ENCODE data around the gene HOXA13.

The HOXA13 gene

GRCh38 chr7:27187475-27188385 lies 12.2 kb downstream of the HOXA13 start:
- Histone ChIP-seq H3K9ac (ENCODE audit: low read depth, low read length) (no peak overlapping the region), H3K27me3 (ENCODE audit: insufficient read depth, low read length) (peaks cover 100% of the 10 kb centered on the region), H3K27ac (ENCODE audit: low read length) (no peak overlapping the region), H3K4me1 (ENCODE audit: insufficient read depth, low read length) (peaks cover 6% of the 10 kb centered on the region), H3K4me3 (ENCODE audit: low read length) (no peak overlapping the region), H3K36me3 (ENCODE audit: insufficient read depth, low read depth, low read length) (no peaks in the 10 kb centered on the region), H3K9me3 (ENCODE audit: insufficient read depth, low read depth, low read length) (peaks cover 10% of the 10 kb centered on the region; the same call in 1 of the 2 replicates)

GRCh38 chr7:27186668-27187474 lies 13.0 kb downstream of the HOXA13 start:
- Histone ChIP-seq H3K9ac (ENCODE audit: low read depth, low read length) (no peak overlapping the region), H3K27me3 (ENCODE audit: insufficient read depth, low read length) (peaks cover 100% of the 10 kb centered on the region), H3K36me3 (ENCODE audit: insufficient read depth, low read depth, low read length) (no peaks in the 10 kb centered on the region), H3K4me1 (ENCODE audit: insufficient read depth, low read length) (peaks cover 6% of the 10 kb centered on the region), H3K27ac (ENCODE audit: low read length) (no peak overlapping the region), H3K9me3 (ENCODE audit: insufficient read depth, low read depth, low read length) (peaks cover 10% of the 10 kb centered on the region; the same call in 1 of the 2 replicates), H3K4me3 (ENCODE audit: low read length) (no peak overlapping the region)

DNA sequence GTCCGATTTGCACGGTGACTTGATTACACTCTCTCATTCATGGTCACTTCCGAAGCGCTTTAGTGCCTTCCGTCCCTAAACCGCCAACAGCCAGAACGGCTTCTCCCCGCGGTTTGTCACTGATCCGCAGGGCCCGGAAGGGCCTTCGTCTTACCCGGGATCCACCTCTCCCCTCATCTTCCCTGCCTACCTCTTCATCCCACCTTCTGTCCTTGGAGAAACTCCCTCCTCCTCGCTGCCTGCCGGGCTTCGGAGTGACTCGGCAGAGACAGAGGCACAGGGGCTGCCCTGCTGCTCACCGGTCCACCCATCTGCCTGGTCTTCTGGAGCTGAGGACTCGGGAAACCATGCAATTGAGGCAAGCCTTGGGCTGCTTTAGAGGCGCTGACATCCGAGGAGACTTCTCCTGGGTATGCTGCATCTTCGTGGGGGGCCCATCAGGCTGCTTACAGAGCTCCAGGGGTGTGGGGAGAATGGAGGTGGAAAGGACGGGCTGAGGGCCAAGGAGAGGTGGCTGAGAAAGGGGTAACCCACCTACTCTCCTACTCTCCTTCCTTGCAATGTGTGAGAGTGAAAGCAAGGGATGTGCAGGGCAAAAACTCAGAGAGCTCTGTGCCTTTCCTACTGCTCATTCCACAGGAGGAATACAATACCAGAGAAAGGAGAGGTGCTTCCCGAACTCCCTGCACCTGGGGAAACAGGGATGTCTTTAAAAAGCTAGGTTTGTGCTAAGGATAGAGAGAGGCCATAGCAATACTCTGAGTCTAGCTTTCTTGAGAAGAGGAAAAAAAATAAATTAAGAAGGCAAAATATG lies 13.8 kb downstream of the HOXA13 start:
- H3K4me1 ChIP-seq (ENCODE audit: insufficient read depth, low read length), result peaks cover 6% of the 10 kb centered on the region
- no peak overlapping the region for H3K27ac ChIP-seq (ENCODE audit: low read length)
- peaks cover 100% of the 10 kb centered on the region for H3K27me3 ChIP-seq (ENCODE audit: insufficient read depth, low read length)
- H3K9ac ChIP-seq (ENCODE audit: low read depth, low read length), result no peak overlapping the region
- H3K4me3 ChIP-seq (ENCODE audit: low read length), result no peak overlapping the region
- H3K36me3 ChIP-seq (ENCODE audit: insufficient read depth, low read depth, low read length), result no peaks in the 10 kb centered on the region
- peaks cover 8% of the 10 kb centered on the region; the same call in 1 of the 2 replicates for H3K9me3 ChIP-seq (ENCODE audit: insufficient read depth, low read depth, low read length)

- H3K36me3 ChIP-seq (ENCODE audit: insufficient read depth, low read depth, low read length), result no peaks in the 10 kb centered on the region
- H3K27me3 ChIP-seq (ENCODE audit: insufficient read depth, low read length), result peaks cover 100% of the 10 kb centered on the region
- H3K4me3 ChIP-seq (ENCODE audit: low read length), result no peak within 1 kb of the TSS
- peaks cover 6% of the 10 kb centered on the region for H3K4me1 ChIP-seq (ENCODE audit: insufficient read depth, low read length)
- H3K9me3 ChIP-seq (ENCODE audit: insufficient read depth, low read depth, low read length), result peaks cover 8% of the 10 kb centered on the region; the same call in 1 of the 2 replicates
- no peak within 1 kb of the TSS for H3K9ac ChIP-seq (ENCODE audit: low read depth, low read length)
- H3K27ac ChIP-seq (ENCODE audit: low read length), result no peak within 1 kb of the TSS
These were observed 14.7 kb downstream of the HOXA13 start, which contains the start of gene HOXA11 for GRCh38 chr7:27185013-27185853. TSS of gene HOXA11 (minus strand) at chr7:27185232. CDS start at chr7:27185144, 88 bp downstream.

- H3K4me1 ChIP-seq (ENCODE audit: insufficient read depth, low read length), result peaks cover 6% of the 10 kb centered on the region
- H3K36me3 ChIP-seq (ENCODE audit: insufficient read depth, low read depth, low read length), result no peaks in the 10 kb centered on the region
- H3K4me3 ChIP-seq (ENCODE audit: low read length), result no peak overlapping the region
- H3K9ac ChIP-seq (ENCODE audit: low read depth, low read length), result no peak overlapping the region
- H3K27me3 ChIP-seq (ENCODE audit: insufficient read depth, low read length), result peaks cover 100% of the 10 kb centered on the region
- H3K27ac ChIP-seq (ENCODE audit: low read length), result no peak overlapping the region
- H3K9me3 ChIP-seq (ENCODE audit: insufficient read depth, low read depth, low read length), result peaks cover 8% of the 10 kb centered on the region; the same call in 1 of the 2 replicates
These were observed 15.4 kb downstream of the HOXA13 start for GRCh38 chr7:27184337-27185012.

GRCh38 chr7:27183682-27184336 lies 16.1 kb downstream of the HOXA13 start:
- H3K27me3 ChIP-seq (ENCODE audit: insufficient read depth, low read length), result peaks cover 100% of the 10 kb centered on the region
- no peak overlapping the region for H3K9ac ChIP-seq (ENCODE audit: low read depth, low read length)
- H3K4me3 ChIP-seq (ENCODE audit: low read length), result no peak overlapping the region
- H3K9me3 ChIP-seq (ENCODE audit: insufficient read depth, low read depth, low read length), result peaks cover 8% of the 10 kb centered on the region; the same call in 1 of the 2 replicates
- H3K4me1 ChIP-seq (ENCODE audit: insufficient read depth, low read length), result peaks cover 6% of the 10 kb centered on the region
- no peak overlapping the region for H3K27ac ChIP-seq (ENCODE audit: low read length)
- H3K36me3 ChIP-seq (ENCODE audit: insufficient read depth, low read depth, low read length), result no peaks in the 10 kb centered on the region

DNA sequence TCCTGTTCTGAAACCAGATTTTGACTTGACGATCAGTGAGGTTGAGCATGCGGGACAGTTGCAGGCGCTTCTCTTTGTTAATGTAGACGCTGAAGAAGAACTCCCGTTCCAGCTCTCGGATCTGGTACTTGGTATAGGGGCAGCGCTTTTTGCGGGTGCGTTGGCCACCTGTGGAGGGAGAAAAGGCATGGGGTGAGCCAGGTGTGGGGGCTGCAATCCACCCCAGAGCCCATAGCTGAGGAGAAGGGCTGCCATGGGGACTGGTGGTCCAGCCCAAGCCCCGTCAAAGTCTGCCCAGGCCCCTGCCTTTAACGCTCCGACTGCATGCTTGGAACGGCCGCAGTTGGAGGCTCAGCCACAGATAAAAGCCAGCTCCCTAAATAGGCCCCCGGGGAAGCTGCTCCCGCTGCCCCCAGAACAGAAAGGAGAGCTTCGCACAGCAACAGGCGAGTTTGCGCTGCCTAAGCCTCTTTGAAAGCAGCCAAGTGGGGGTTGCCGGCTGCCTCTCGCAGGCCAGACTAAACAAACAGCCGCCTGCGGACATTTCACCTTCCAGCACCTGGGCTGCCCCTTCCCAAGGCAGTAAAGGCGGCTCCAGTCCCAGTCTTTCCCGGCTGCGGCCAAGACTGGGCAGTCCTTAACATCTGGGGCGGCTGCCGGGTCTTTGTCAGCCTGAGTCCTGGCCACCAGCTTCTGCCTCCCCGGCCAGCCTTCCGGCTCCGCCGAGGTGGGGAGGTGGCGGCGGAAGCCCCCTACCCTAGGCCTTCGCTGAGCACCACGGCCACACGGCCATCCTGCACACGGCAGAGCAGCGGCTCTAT lies 16.8 kb downstream of the HOXA13 start:
- Histone ChIP-seq H3K9me3 (ENCODE audit: insufficient read depth, low read depth, low read length) (peaks cover 8% of the 10 kb centered on the region; the same call in 1 of the 2 replicates), H3K9ac (ENCODE audit: low read depth, low read length) (no peak overlapping the region), H3K4me1 (ENCODE audit: insufficient read depth, low read length) (peaks cover 6% of the 10 kb centered on the region; the same call in 1 of the 2 replicates), H3K4me3 (ENCODE audit: low read length) (no peak overlapping the region), H3K36me3 (ENCODE audit: insufficient read depth, low read depth, low read length) (no peaks in the 10 kb centered on the region), H3K27ac (ENCODE audit: low read length) (no peak overlapping the region), H3K27me3 (ENCODE audit: insufficient read depth, low read length) (peaks cover 100% of the 10 kb centered on the region)

- H3K27me3 ChIP-seq (ENCODE audit: insufficient read depth, low read length), result peaks cover 100% of the 10 kb centered on the region
- H3K36me3 ChIP-seq (ENCODE audit: insufficient read depth, low read depth, low read length), result no peaks in the 10 kb centered on the region
- H3K9ac ChIP-seq (ENCODE audit: low read depth, low read length), result no peak overlapping the region
- H3K27ac ChIP-seq (ENCODE audit: low read length), result no peak overlapping the region
- H3K4me1 ChIP-seq (ENCODE audit: insufficient read depth, low read length), result peaks cover 3% of the 10 kb centered on the region; the same call in 1 of the 2 replicates
- peaks cover 2% of the 10 kb centered on the region; the same call in 1 of the 2 replicates for H3K9me3 ChIP-seq (ENCODE audit: insufficient read depth, low read depth, low read length)
- no peak overlapping the region for H3K4me3 ChIP-seq (ENCODE audit: low read length)
These were observed 17.5 kb downstream of the HOXA13 start for GRCh38 chr7:27182285-27182841.

DNA sequence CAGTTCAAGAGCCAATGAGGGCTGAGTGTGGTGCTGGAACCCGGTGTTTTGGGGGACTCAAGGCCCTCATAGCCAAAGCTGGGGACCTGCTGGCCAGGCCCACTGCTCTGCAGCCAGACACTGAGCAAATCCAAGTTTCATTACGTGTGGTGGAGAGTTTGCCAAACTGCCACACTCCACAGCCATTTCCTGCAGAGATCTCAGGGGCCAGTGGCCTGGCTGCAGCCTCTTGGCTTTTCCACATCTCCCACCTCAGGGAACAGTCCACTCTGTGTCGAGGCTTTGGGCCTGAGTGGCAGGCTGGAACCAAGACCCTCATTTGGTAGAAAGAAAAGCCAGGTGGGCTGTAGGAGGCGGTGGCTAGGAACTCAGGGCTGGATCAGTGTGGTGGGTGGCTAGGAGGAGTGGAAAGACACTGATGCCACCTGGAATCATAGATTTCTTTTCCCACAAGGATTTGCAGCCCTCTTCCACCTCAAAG lies 18.1 kb downstream of the HOXA13 start:
- Histone ChIP-seq H3K9ac (ENCODE audit: low read depth, low read length) (no peak overlapping the region), H3K9me3 (ENCODE audit: insufficient read depth, low read depth, low read length) (no peaks in the 10 kb centered on the region; the same call in 1 of the 2 replicates), H3K36me3 (ENCODE audit: insufficient read depth, low read depth, low read length) (no peaks in the 10 kb centered on the region), H3K4me3 (ENCODE audit: low read length) (no peak overlapping the region), H3K27me3 (ENCODE audit: insufficient read depth, low read length) (peaks cover 100% of the 10 kb centered on the region), H3K27ac (ENCODE audit: low read length) (no peak overlapping the region), H3K4me1 (ENCODE audit: insufficient read depth, low read length) (no peaks in the 10 kb centered on the region)
